Endothelial cell (in vitro differentiated cells): ENCODE measurements around the gene B4GALT1. TPM values are rescaled to one million over a fixed set of nuclear protein-coding genes. Genes with fewer than 3 reads are reported as not detected.

Experiments used
- DNase-seq: peaks from one replicate; pipeline ENCODE4 v3.0.0; 2021; ENCODE audit warnings: low spot score
- H3K27ac Mint-ChIP-seq: one replicate; pipeline ENCODE4 v1.8.0; 2021; ENCODE audit warnings: mixed read lengths, inconsistent platforms; ENCODE audit not compliant: unreplicated experiment
- H3K27me3 Mint-ChIP-seq: one replicate; pipeline ENCODE4 v1.8.0; 2021; ENCODE audit warnings: mild to moderate bottlenecking, moderate library complexity, mixed read lengths, inconsistent platforms; ENCODE audit not compliant: unreplicated experiment
- H3K36me3 Mint-ChIP-seq: one replicate; pipeline ENCODE4 v1.8.0; 2021; ENCODE audit warnings: mild to moderate bottlenecking, low read depth, mixed read lengths, inconsistent platforms; ENCODE audit not compliant: unreplicated experiment
- H3K4me1 Mint-ChIP-seq: one replicate; pipeline ENCODE4 v1.8.0; 2021; ENCODE audit warnings: mild to moderate bottlenecking, mixed read lengths, inconsistent platforms; ENCODE audit not compliant: unreplicated experiment
- H3K4me3 Mint-ChIP-seq: one replicate; pipeline ENCODE4 v1.8.0; 2021; ENCODE audit warnings: mild to moderate bottlenecking, mixed read lengths, inconsistent platforms; ENCODE audit not compliant: unreplicated experiment
- H3K9me3 Mint-ChIP-seq: one replicate; pipeline ENCODE4 v1.8.0; 2021; ENCODE audit warnings: mixed read lengths, inconsistent platforms; ENCODE audit not compliant: unreplicated experiment
- total RNA-seq: library from RNA; stranded (reverse); fragmentation: NEBNext Ultra II Directional; extraction: Animal tissue kit (Norgen Biotek cat#: 25700); gene quantifications from one replicate; pipeline ENCODE4 v1.2.1, GENCODE V29; 2021; ENCODE audit not compliant: unreplicated experiment
- TF ChIP-seq, protein P1 (sequence below): fragments of 200-600 bp; sonication (generic); IDR thresholded peaks from one replicate; pipeline ENCODE4 v1.5.0; 2021; ENCODE audit warnings: antibody characterized with exemption; ENCODE audit not compliant: unreplicated experiment

B4GALT1 gene
- total RNA-seq, 1 donor from 2014 or later = 86.7 TPM

- Mint-ChIP-seq H3K27me3 (no peaks in the 10 kb centered on the region), H3K36me3 (peaks cover 53% of the 10 kb centered on the region), H3K27ac (no peak overlapping the region), H3K4me3 (no peak overlapping the region), H3K4me1 (no peaks in the 10 kb centered on the region), H3K9me3 (no peaks in the 10 kb centered on the region)
- DNase-seq = no peak
- TF ChIP-seq, protein P1, sequence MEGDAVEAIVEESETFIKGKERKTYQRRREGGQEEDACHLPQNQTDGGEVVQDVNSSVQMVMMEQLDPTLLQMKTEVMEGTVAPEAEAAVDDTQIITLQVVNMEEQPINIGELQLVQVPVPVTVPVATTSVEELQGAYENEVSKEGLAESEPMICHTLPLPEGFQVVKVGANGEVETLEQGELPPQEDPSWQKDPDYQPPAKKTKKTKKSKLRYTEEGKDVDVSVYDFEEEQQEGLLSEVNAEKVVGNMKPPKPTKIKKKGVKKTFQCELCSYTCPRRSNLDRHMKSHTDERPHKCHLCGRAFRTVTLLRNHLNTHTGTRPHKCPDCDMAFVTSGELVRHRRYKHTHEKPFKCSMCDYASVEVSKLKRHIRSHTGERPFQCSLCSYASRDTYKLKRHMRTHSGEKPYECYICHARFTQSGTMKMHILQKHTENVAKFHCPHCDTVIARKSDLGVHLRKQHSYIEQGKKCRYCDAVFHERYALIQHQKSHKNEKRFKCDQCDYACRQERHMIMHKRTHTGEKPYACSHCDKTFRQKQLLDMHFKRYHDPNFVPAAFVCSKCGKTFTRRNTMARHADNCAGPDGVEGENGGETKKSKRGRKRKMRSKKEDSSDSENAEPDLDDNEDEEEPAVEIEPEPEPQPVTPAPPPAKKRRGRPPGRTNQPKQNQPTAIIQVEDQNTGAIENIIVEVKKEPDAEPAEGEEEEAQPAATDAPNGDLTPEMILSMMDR = no peak
Measured at GRCh38 chr9:33065157-33066076, 101.7 kb downstream of the B4GALT1 start.

Other genes starting within 250 kb of the B4GALT1 start
- gene APTX, start 165.7 kb downstream of the B4GALT1 start, total RNA-seq = 26.9 TPM
- gene DNAJA1, start 142.1 kb downstream of the B4GALT1 start, total RNA-seq = 120 TPM
- gene SMU1, start 90.7 kb downstream of the B4GALT1 start, total RNA-seq = 23.7 TPM
- gene SPINK4, start 72.8 kb upstream of the B4GALT1 start, total RNA-seq = not detected
- gene BAG1, start 97.4 kb upstream of the B4GALT1 start, total RNA-seq = 61.5 TPM
- 88.7 TPM for gene CHMP5, start 97.7 kb upstream of the B4GALT1 start, total RNA-seq
- 33.5 TPM for gene NFX1, start 123.2 kb upstream of the B4GALT1 start, total RNA-seq
- gene AQP7, start 235.2 kb upstream of the B4GALT1 start, total RNA-seq = 0.64 TPM